Measurements from ENCODE around the gene ABCG1. TPM values are rescaled to one million over a fixed set of nuclear protein-coding genes. Genes with fewer than 3 reads are reported as not detected.

ABCG1 gene
- total RNA-seq, 1 experiment from 2014 or later = 0.21 TPM

GRCh38 chr21:42337830-42338728 is 119.1 kb downstream of the ABCG1 start:
- in situ Hi-C loops (cut with HindIII; ENCODE audit: low pct_unique_long_range_greater_than_20kb, low sequenced_read_pairs) = no loop called here
- DNase-seq (ENCODE audit: low read depth, low spot score) = peak; percentile 47

GRCh38 chr21:42338729-42339715 is 120.1 kb downstream of the ABCG1 start:
- in situ Hi-C loops (cut with HindIII; ENCODE audit: low pct_unique_long_range_greater_than_20kb, low sequenced_read_pairs) = no loop called here
- no peak for DNase-seq (ENCODE audit: low read depth, low spot score)

- in situ Hi-C loops (cut with HindIII; ENCODE audit: low pct_unique_long_range_greater_than_20kb, low sequenced_read_pairs) = no loop called here
- no peak for DNase-seq (ENCODE audit: low read depth, low spot score)
Observed at GRCh38 chr21:42340187-42341050, 121.5 kb downstream of the ABCG1 start.

GRCh38 chr21:42341776-42342542 is 123.0 kb downstream of the ABCG1 start:
- in situ Hi-C loops (cut with HindIII; ENCODE audit: low pct_unique_long_range_greater_than_20kb, low sequenced_read_pairs) = no loop called here
- no peak for DNase-seq (ENCODE audit: low read depth, low spot score)

GRCh38 chr21:42343101-42343500 is 124.2 kb downstream of the ABCG1 start:
- no peak for DNase-seq (ENCODE audit: low read depth, low spot score)

GRCh38 chr21:42343556-42343955 is 124.6 kb downstream of the ABCG1 start:
- in situ Hi-C loops (cut with HindIII; ENCODE audit: low pct_unique_long_range_greater_than_20kb, low sequenced_read_pairs) = no loop called here

More at GRCh38 chr21:42343101-42343500, 124.2 kb downstream of the ABCG1 start:
- in situ Hi-C loops (cut with HindIII; ENCODE audit: low pct_unique_long_range_greater_than_20kb, low sequenced_read_pairs) = no loop called here

GRCh38 chr21:42343963-42344510 is 125.1 kb downstream of the ABCG1 start:
- in situ Hi-C loops (cut with HindIII; ENCODE audit: low pct_unique_long_range_greater_than_20kb, low sequenced_read_pairs) = no loop called here
- no peak for DNase-seq (ENCODE audit: low read depth, low spot score)

More at GRCh38 chr21:42343556-42343955, 124.6 kb downstream of the ABCG1 start:
- DNase-seq (ENCODE audit: low read depth, low spot score) = no peak

GRCh38 chr21:42344631-42345030 is 125.7 kb downstream of the ABCG1 start:
- in situ Hi-C loops (cut with HindIII; ENCODE audit: low pct_unique_long_range_greater_than_20kb, low sequenced_read_pairs) = no loop called here
- peak; percentile 37 for DNase-seq (ENCODE audit: low read depth, low spot score)

- no peak for DNase-seq (ENCODE audit: low read depth, low spot score)
- in situ Hi-C loops (cut with HindIII; ENCODE audit: low pct_unique_long_range_greater_than_20kb, low sequenced_read_pairs) = no loop called here
Observed at GRCh38 chr21:42346441-42346840, 127.5 kb downstream of the ABCG1 start.

Small RNA genes within 50 kb of the gene (small RNA-seq; reads per million reads assigned to genes)
- 0 reads per million in 2 experiments for gene RNA5SP492

Other genes with a start within 250 kb of the ABCG1 start
- 6.2 TPM in 2 replicates for gene ZBTB21, start 208.8 kb upstream of the ABCG1 start, total RNA-seq (2014; rRNA removed; shearing (Covaris generic))
- not detected in 2 replicates for gene UMODL1, start 147.8 kb upstream of the ABCG1 start, total RNA-seq (2014; rRNA removed; shearing (Covaris generic))
- 0.13 and 0.16 TPM in 2 replicates for gene TFF3, start 96.3 kb downstream of the ABCG1 start, total RNA-seq (2014; rRNA removed; shearing (Covaris generic))
- gene TFF2, start 131.9 kb downstream of the ABCG1 start, total RNA-seq (2014; rRNA removed; shearing (Covaris generic)) = not detected in 2 replicates
- gene TFF1, start 147.4 kb downstream of the ABCG1 start, total RNA-seq (2014; rRNA removed; shearing (Covaris generic)) = not detected in 2 replicates
- 0.34 TPM in 1 of 2 replicates, not detected in the other for gene TMPRSS3, start 176.9 kb downstream of the ABCG1 start, total RNA-seq (2014; rRNA removed; shearing (Covaris generic))
- not detected in 2 replicates for gene UBASH3A, start 184.8 kb downstream of the ABCG1 start, total RNA-seq (2014; rRNA removed; shearing (Covaris generic))